ENCODE data around the gene KCNK6. TPM values are rescaled to one million over a fixed set of nuclear protein-coding genes. Genes with fewer than 3 reads are reported as not detected.

The KCNK6 gene
- total and polyA plus RNA-seq, 2 donors (not counting 3 experiments of a cell fraction or from before 2014, with no cell fraction given) = 7.4 to 11.3 TPM

- no peak for TF ChIP-seq JUN (IDR thresholded peaks at IDR 0.05; ENCODE audit: borderline replicate concordance, insufficient read depth, insufficient read length, low read depth)
- no peak for TF ChIP-seq POLR2AphosphoS5 (IDR thresholded peaks at IDR 0.05; ENCODE audit: insufficient read depth, low read depth, low read length)
- no peak for TF ChIP-seq CTCF (IDR thresholded peaks at IDR 0.05; ENCODE audit: extremely low read depth in 1 of 2, insufficient read depth in 1 of 2, low read depth in 1 of 2, low read length in 2 of 2)
- TF ChIP-seq POLR2A (IDR thresholded peaks at IDR 0.05; ENCODE audit: low read depth, low read length) = no peak
- TF ChIP-seq MAX (IDR thresholded peaks at IDR 0.05; ENCODE audit: insufficient read depth, insufficient read length) = no peak
- no peak for TF ChIP-seq GATA2 (IDR thresholded peaks at IDR 0.05; ENCODE audit: insufficient read depth, insufficient read length, low read depth, low read length)
- no peak for TF ChIP-seq FOS (IDR thresholded peaks at IDR 0.05; ENCODE audit: borderline replicate concordance, insufficient read depth, low read length)
- TF ChIP-seq EZH2 (IDR thresholded peaks at IDR 0.05; ENCODE audit: borderline replicate concordance, low read depth, low read length, severe bottlenecking) = no peak
- no peak for TF ChIP-seq MYC (IDR thresholded peaks at IDR 0.05; ENCODE audit: low read depth, low read length)
- Histone ChIP-seq H3K4me2 (ENCODE audit: insufficient read depth, low read length) (no peak overlapping the region), H3K9me3 (replicated peaks; ENCODE audit: control insufficient read depth, insufficient read depth, low read length) (no peaks in the 10 kb centered on the region), H3K27me3 (ENCODE audit: control insufficient read depth in 2 of 2, insufficient read depth in 2 of 2, low read length in 2 of 2) (peaks cover 13 to 14% of the 10 kb centered on the region in 2 experiments), H3K9ac (replicated peaks; ENCODE audit: extremely low read depth, insufficient read depth, low read length) (no peak overlapping the region), H4K20me1 (replicated peaks; ENCODE audit: control insufficient read depth, extremely low read depth, insufficient read depth, low read length) (no peaks in the 10 kb centered on the region), H3K9me1 (replicated peaks; ENCODE audit: control insufficient read depth, extremely low read depth, insufficient read depth, low read length) (no peaks in the 10 kb centered on the region), H3K27ac (ENCODE audit: insufficient read depth, low read depth, low read length) (no peak overlapping the region), H3K4me1 (ENCODE audit: control insufficient read depth, extremely low read depth, insufficient read depth, low read length) (peaks cover 3% of the 10 kb centered on the region), H2AFZ (ENCODE audit: low read depth, low read length) (no peak overlapping the region), H3K79me2 (ENCODE audit: control insufficient read depth, insufficient read depth, low read length) (no peaks in the 10 kb centered on the region), H3K4me3 (replicated peaks in 1 of 3; ENCODE audit: insufficient read depth in 1 of 3, low read depth in 1 of 3, low read length in 3 of 3) (no peak overlapping the region), H3K36me3 (ENCODE audit: control insufficient read depth in 2 of 2, extremely low read depth in 1 of 2, insufficient read depth in 2 of 2, low read length in 2 of 2) (no peaks in the 10 kb centered on the region)
- DNase-seq (ENCODE audit: low read depth, low spot score) (no peak), FAIRE-seq (no peak)
- intact Hi-C loops (cut with micrococcal nuclease) = no loop called here
- BruUV-seq (replicated peaks) = no TSS peak
- ChIA-PET POLR2A (no interaction called here), CTCF (interaction anchor here (1.9 kb wide), 1 partner anchor 15 kb away, joined by 4 read pairs; the partner anchor contains the start of gene PSMD8)
- dilution Hi-C loops (cut with MboI; ENCODE audit: extremely low pct_ligation_motif_present, low sequenced_read_pairs) = no loop called here
Observed at GRCh38 chr19:38359242-38360021, 39.8 kb downstream of the KCNK6 start.
